Tibial nerve (tissue), 4 donors: ENCODE results near the gene TAS1R1.

Experiments used
- EP300 ChIP-seq, 2 donors: sonication (generic); formaldehyde crosslinking; IDR thresholded peaks; one replicate each; pipeline ENCODE4 v1.6.1; 2017; ENCODE audit warnings: antibody characterized with exemption in 2 of 2, mild to moderate bottlenecking in 1 of 2
- POLR2A ChIP-seq, 2 donors: fragments of 450-650 bp; IDR thresholded peaks; one replicate each; pipeline ENCODE4 v1.6.1; 2017; ENCODE audit warnings: antibody characterized with exemption in 2 of 2, mild to moderate bottlenecking in 2 of 2, moderate library complexity in 2 of 2
- TF ChIP-seq, protein P1 (sequence below), 5 experiments: fragments of 200-600 bp in 3 of 5; fragments of 450-650 bp in 2 of 5; sonication (generic) in 3 of 5; IDR thresholded peaks; one replicate each; pipeline ENCODE4 v1.5.1; 2016 to 2019; ENCODE audit warnings: antibody characterized with exemption in 5 of 5, mild to moderate bottlenecking in 3 of 5, moderate library complexity in 2 of 5

DNA sequence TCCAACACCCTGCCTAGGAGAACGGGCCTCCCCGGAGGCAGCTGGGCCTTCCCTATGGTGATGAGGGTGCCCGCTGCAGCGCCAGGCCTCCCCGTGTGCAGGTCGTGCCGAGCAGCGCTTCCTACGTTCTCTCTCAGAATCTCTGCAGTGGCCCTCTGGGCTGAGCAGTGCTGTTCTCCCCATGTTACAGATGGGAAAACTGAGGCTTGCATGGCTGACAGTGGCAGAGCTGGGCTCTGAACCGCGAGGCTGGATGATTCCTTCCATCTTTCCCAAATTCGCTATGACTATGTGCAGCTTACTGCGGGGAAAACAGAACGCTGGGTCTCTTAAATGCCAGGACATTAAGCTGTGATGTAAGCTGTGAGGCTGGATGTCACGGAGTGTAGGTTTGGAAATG lies 38.7 kb downstream of the TAS1R1 start:
- TF ChIP-seq EP300 (IDR thresholded peaks at IDR 0.05) = no peak
- TF ChIP-seq POLR2A (IDR thresholded peaks at IDR 0.05) = no peak
- TF ChIP-seq, protein P1, sequence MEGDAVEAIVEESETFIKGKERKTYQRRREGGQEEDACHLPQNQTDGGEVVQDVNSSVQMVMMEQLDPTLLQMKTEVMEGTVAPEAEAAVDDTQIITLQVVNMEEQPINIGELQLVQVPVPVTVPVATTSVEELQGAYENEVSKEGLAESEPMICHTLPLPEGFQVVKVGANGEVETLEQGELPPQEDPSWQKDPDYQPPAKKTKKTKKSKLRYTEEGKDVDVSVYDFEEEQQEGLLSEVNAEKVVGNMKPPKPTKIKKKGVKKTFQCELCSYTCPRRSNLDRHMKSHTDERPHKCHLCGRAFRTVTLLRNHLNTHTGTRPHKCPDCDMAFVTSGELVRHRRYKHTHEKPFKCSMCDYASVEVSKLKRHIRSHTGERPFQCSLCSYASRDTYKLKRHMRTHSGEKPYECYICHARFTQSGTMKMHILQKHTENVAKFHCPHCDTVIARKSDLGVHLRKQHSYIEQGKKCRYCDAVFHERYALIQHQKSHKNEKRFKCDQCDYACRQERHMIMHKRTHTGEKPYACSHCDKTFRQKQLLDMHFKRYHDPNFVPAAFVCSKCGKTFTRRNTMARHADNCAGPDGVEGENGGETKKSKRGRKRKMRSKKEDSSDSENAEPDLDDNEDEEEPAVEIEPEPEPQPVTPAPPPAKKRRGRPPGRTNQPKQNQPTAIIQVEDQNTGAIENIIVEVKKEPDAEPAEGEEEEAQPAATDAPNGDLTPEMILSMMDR (IDR thresholded peaks at IDR 0.05) = no peak
